Stimulated activated CD4-positive, alpha-beta T cell treated with anti-CD3 and anti-CD28 coated beads, TNF-alpha, amount 100 ng/mL, for 24 hours (primary cell): Measurements from ENCODE around the gene FAM193B.

Experiments used
- DNase-seq, 3 experiments: peaks; one replicate each; pipeline ENCODE4 v3.0.0-alpha.2; 2020; ENCODE audit warnings: low read depth in 3 of 3

Gene FAM193B

GRCh38 chr5:177515580-177515979 is 38.8 kb downstream of the FAM193B start:
- DNase-seq = no peak

DNA sequence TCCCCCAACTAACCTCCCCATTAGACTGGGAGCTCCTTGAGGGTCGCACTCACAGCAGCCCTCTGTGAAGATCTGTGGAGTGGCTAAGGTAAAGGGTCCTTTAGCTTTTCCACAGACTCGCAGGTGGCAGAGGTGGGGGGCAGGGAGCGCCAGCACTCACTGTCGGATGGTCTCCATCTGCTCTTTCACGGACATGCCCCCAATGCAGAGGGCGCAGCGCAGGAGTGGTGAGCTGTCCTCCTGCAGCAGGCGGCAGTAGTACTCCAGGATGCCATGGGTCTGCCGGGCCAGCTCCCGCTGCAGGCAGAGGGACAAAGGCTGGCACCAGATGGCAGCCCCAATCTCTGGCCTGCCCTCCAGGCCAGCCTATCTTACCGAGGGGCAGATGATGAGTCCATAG is 39.8 kb downstream of the FAM193B start:
- DNase-seq = no peak

- DNase-seq = no peak
These were observed 40.9 kb downstream of the FAM193B start for GRCh38 chr5:177513500-177513899.

DNA sequence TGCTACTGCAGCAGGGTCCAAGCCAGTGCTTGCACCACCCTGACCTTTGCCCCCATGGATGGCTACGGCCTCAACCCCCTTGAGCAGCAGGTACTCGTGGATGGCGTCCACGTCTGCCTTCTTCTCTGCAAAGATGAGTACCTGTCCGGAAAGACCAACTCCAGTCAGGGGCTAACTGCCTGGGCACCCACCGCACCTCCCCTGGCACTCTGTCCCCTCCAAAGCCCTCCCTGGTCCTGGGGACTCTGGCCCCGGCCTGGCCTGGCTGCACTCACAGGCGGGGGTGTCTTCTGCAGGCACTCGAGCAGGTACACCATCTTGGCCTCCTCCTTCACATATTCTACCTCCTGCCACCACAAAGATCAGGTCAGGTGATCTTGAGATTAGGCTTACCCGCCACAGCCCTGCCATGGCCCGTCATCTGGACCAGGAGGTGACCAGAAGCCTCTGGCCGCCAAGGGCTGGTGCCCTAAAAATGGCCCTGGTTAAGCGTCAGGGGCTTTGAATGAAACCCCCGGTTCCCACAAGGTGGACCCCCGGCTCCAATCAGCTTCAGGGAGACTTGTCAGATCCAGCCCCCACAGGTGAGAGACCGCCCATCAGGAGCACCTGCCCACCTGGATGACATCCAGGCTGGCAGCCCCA is 41.5 kb downstream of the FAM193B start:
- no peak for DNase-seq

DNA sequence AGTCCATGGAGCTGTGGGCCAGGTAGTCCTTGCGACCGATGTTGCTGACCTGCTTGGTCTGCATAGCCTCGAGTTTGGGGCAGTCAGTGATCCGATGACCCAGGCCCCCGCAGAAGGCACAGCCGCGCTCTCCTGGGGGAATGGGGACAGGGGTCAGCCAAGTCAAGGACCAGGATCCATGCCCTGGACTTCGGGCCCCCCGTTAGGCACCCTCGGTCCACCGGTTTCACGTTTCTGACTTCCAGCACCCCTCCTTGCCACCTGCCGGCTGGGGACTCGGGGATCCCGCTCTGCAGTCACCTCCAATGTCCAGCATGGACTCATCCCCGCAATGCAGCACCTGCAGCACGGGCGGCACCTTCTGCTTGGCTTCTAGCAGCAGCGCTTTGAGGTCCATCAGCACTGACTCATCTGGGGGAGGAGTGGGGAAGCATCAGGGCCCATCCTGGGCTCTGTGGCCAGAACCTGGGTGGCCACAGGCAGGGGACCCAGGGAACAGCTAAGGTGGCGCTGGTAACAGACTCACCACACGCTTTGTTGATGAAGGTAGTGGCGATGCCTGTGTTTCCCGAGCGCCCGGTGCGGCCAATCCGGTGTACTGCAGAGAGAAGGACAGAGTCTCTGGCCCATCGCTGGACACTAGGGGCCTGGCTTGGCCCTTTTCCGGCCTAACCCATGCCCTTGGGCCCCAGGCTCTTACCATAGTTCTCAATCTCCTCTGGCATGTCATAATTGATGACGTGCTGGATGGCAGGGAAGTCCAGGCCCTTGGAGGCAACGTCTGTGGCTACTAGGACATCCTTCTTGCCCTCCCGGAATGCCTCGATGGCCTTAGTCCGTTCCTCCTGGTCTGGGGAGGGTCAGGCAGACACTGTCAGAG is 42.3 kb downstream of the FAM193B start:
- DNase-seq = no peak

GRCh38 chr5:177511181-177511580 is 43.2 kb downstream of the FAM193B start:
- no peak for DNase-seq

GRCh38 chr5:177510567-177511053 is 43.8 kb downstream of the FAM193B start:
- DNase-seq = no peak

DNA sequence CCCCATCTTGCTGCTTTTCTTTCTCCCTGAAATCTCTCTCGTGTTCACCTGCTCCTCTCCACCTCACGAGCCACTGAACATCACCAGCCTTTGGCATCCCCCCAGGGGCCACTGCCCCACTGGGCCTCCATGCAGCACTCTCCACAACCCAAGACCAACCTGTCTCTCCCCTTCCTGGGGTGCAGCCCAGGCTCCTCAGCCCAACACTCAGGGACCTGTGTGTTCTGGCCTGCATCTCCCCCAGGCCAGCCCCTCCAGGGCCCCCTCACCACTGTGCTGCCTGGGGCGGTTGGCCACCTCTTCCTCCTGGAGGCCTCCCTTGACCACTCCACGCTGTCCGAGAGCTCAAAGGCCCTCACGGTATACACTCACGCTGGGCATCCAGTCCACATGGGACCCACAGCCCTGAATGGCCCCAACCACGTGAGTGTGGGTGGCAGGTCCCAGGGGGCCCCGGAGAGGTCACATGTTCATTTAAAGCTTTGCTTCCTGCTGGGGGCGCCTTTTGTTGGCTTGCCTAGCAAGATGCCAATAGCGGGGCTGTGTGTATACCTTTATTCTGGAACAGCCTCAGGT is 44.3 kb downstream of the FAM193B start:
- DNase-seq = no peak

DNA sequence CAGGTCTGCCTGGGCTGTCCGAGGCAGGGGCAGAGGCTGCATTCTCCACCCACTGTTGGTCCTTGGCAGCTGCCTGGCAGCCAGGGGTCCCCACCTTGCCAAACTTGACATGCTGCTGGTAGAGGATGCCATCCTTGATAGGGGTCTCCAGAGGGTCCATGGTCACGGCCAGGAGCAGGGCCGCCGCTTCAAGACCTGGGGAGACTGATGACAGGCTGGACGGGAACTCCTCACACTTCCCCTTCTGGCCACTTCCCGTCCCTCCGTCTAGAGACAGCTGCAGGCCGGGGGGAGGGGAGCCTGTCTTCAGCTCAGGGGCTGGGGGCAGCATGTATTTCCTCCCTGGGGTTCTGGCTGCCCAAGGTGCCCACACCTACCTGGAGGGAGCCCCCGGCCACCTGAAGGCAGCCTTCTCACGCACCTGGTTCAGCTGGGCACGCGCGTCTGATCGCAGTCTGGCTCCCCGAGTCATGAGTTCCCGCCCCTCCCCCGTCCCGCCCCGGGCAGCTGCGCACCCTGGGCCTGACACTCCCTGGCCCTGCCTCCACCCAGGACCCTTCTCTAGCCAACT is 44.9 kb downstream of the FAM193B start, which contains the start of gene DOK3:
Gene DOK3 (minus strand): TSS at position 446 of the 571 bp plus-strand sequence. CDS start 286 bp downstream, at position 160.
- no peak for DNase-seq

GRCh38 chr5:177508837-177509236 is 45.5 kb downstream of the FAM193B start:
- no peak for DNase-seq

GRCh38 chr5:177508221-177508611 is 46.1 kb downstream of the FAM193B start:
- DNase-seq = no peak

DNA sequence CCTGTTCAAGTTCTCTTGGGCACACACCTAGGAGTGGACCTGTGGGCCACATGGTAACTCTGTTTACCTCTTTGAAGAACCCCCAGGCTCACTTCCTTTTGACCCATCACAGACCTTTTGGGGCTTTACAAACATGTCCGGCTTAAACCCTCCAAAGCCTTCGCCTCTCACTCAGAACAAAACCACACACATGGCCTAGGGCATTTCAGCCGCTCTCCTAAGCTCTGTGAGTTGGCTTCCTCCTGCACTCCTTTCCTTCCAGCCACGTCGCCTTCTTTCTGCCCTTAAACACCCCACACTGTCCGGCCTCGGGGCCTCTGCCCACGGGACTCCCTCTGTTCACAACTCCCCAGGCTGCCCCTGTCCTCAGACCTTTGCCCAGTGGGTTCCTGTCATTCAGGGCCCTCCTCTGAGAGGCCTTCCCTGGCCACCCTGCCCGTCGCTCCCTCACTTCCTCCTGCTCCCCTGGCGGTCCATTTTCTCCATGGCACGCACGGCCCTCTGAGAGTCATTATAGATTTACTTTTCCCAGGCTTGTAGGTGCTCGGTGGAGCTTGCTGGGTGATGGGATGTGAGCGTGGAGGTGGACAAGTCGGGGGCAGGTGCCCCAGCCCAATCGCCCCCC is 46.7 kb downstream of the FAM193B start:
- DNase-seq = no peak

DNA sequence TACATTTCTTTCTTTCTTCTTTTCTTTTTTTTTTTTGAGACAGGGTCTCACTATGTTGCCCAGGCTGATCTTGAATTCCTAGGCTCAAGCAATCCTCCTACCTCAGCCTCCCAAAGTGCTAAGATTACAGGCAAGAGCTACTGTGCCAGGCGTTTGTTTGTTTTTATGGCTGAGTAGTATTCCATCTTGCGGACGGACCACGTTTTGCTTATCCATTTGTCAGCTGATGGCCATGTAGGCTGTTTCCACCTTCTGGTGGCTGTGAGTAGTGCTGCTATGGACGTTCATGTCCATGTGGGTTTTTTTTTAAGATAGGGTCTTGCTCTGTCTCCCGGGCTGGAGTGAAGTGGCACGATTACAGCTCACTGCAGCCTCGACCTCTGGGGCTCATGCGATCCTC is 47.2 kb downstream of the FAM193B start:
- DNase-seq = no peak

DNA sequence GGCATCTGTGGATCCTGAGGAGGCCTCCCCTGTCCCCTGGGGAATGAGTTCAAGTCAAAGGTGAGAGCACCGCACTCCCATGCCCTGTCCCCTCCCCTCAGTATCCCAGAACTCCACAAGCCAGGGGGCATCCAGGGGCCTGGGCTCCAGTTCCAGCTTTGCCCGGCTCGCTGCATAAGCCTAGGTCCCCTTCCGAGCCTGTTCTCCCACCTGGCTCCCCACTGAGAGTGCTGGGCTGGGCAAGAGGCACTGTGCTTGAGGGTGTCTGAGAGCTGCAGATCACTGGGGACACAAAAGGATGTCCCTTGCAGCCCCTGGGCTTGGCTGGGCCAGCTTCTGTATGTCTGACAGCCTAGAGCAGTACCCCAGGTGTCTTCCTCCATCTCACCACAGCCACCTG is 49.3 kb downstream of the FAM193B start:
- no peak for DNase-seq

- no peak for DNase-seq
These were observed 50.0 kb downstream of the FAM193B start for GRCh38 chr5:177504086-177505056.

DNA sequence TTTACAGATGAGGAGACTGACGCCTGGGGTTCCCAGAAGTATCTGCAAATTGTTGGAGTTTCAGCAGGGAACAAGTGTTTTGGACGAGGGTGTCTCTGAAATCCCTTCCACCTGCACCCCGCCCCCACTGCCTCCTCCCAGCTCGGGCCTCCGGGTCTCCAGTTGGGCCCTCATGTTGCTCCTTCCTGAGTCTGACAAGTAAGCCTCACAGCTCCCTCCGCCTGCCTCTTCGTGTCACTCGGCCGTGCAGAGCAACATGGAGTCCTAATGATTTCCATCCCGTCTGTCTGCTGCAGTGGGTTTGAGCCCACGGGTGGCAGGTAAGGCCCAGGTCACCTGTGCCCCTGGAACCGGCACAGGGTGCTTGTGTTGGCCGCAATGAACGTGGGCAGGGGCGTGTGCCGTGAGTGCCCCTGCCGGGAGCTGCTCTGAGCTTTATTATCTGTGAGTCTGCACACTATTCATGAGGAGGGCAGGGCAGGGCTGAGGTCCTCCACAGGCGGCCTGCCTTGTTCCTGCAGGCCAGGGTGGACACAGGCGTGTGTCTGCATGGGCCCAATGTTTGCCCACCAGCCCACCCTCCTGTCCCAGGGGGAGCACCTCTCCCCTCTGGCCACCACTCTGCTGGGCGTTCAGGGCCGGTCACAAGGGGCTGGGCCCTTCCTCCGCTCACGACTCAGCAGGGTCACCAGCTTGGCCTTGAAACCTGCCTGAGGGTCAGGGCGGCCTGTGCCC is 50.8 kb downstream of the FAM193B start:
- no peak for DNase-seq

- no peak for DNase-seq
These were observed 51.5 kb downstream of the FAM193B start for GRCh38 chr5:177502886-177503285.

DNA sequence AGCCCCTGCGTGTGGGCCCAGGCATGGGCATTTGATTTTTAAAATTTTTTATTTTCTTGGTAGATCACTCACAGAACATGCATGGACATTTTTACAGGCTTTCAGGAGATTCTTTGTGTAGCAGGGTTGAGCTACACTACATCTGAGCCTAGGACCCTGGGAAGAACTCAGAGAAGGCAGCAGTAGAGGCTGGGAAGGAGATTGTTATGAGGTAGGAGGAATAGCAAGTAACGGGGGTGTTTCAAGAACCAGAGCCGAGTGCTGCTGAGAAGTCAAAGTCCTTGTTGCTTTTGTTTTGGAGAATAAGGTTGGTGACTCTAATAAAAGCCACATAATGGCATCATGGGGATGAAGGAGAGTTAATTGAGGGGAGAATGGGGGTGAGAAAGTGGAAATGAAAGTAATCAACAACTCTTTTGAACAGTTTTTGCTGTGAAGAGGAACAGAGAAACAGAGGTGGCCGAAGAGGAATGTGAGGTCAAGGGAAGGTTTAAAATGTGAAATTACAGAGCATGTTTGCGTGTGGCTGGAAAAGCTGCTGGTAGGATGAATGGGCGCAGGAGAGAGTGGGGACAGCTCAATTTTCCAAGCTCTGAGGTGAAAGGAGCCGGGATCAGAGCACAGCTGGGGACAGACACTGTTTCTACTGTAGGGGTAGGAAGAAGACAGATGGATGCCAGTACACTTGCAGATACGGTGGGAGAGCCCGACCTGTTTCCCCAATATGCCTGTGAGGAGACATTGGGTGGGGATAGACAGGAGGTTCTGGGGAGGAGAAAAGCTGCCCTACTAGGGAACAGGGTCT is 52.3 kb downstream of the FAM193B start:
- no peak for DNase-seq
